Heart right ventricle (tissue), 16 donors: Measurements from ENCODE around the gene DMBT1. TPM values are rescaled to one million over a fixed set of nuclear protein-coding genes. Genes with fewer than 3 reads are reported as not detected.
"Not testable (repeated sequence)": the region's sequence is repeated elsewhere in the genome, so short reads cannot be mapped to it uniquely, and the experiment has no call there.

Experiments used
- ATAC-seq, 8 donors: fragments of 200-7000 bp; cut with Tn5 transposase; one replicate each; pipeline ENCODE4 v1.9.1; 2020; ENCODE audit warnings: mild to moderate bottlenecking in 8 of 8, moderate library complexity in 8 of 8, moderate number of reproducible peaks in 1 of 8
- DNase-seq, 2 donors: peaks; one replicate each; pipeline ENCODE4 v3.0.0-alpha.2; 2020
- H3K27ac ChIP-seq, 10 donors: fragments of 200-600 bp; sonication (generic) in 2 of 10; one replicate each; pipeline versions ENCODE4 v1.5.0 to v1.8.0; 2020 to 2022; ENCODE audit warnings: mild to moderate bottlenecking in 3 of 10
- H3K27me3 ChIP-seq, 7 donors: fragments of 200-600 bp; one replicate each; pipeline ENCODE4 v1.8.0; 2021 to 2022; ENCODE audit warnings: mild to moderate bottlenecking in 2 of 7
- H3K36me3 ChIP-seq, 9 donors: fragments of 200-600 bp; sonication (generic) in 1 of 9; one replicate each; pipeline versions ENCODE4 v1.5.0 to v1.8.0; 2020 to 2022; ENCODE audit warnings: mild to moderate bottlenecking in 2 of 9
- H3K4me1 ChIP-seq, 9 donors: fragments of 200-600 bp; sonication (generic) in 1 of 9; one replicate each; pipeline versions ENCODE4 v1.5.0 to v1.8.0; 2020 to 2022; ENCODE audit warnings: mild to moderate bottlenecking in 4 of 9
- H3K4me3 ChIP-seq, 10 donors: fragments of 200-600 bp; sonication (generic) in 2 of 10; one replicate each; pipeline versions ENCODE4 v1.5.0 to v1.8.0; 2020 to 2022; ENCODE audit warnings: mild to moderate bottlenecking in 7 of 10, moderate library complexity in 2 of 10
- H3K9me3 ChIP-seq, 11 donors: fragments of 200-600 bp in 10 of 11; sonication (generic) in 2 of 11; one replicate each; pipeline versions ENCODE4 v1.5.0 to v1.8.0; 2013 to 2022; ENCODE audit warnings: mild to moderate bottlenecking in 2 of 11, control low read depth in 1 of 11, moderate library complexity in 1 of 11
- CTCF ChIP-seq, 9 donors: fragments of 200-600 bp; sonication (generic) in 2 of 9; IDR thresholded peaks; one replicate each; pipeline versions ENCODE4 v1.5.0 to v1.8.0; 2021 to 2022; ENCODE audit warnings: antibody characterized with exemption in 9 of 9, mild to moderate bottlenecking in 5 of 9, moderate library complexity in 1 of 9
- WGBS, 2 donors: extraction: QIAGEN DNeasy Blood & Tissue Kit; methylation state at CpG; one replicate each; pipeline ENCODE4 v1.1.7; 2013; ENCODE audit warnings: inconsistent platforms in 1 of 2; 5-methylcytosine and 5-hydroxymethylcytosine counted together
- intact Hi-C, 10 donors: fragments of 100-400 bp; cut with DNase I; formaldehyde crosslinking; loops; one replicate each; pipeline versions ENCODE4 v1.11.1 to v1.14.2; 2022
- polyA plus RNA-seq, 2 donors: library from polyadenylated mRNA; stranded (reverse); fragments of 200-250 nt; gene quantifications; one replicate each; pipeline ENCODE4 v1.2.3, GENCODE V29; 2013
- total RNA-seq, 10 donors: library from RNA; stranded (reverse); fragmentation: NEBNext Ultra II Directional in 3 of 10; extraction: Animal tissue kit (Norgen Biotek cat#: 25700) in 3 of 10; gene quantifications; one replicate each; pipeline versions ENCODE4 v1.2.1 to v1.2.4, GENCODE V29; 2021 to 2023
- donor health status: Arrhythmogenic right ventricular cardiomyopathy.
- donor health status: ischemic (EF 13 %, LVEDD 7.1; RV severe dilation, severe dysfunction).
- donor health status: healthy with polysubstance abuse.
- donor health status: DM: no; HTN: yes; CAD: no.
- donor health status: DM: no; HTN: no; CAD: no.
- donor health status: ischemic (EF 25% LVEDD 6.9; RV normal size, moderate dysfunction).
- donor health status: ischemic (EF 25% LVEDD 5.7; RV mildly dilated, moderate dysfunction).
- donor health status: healthy.
- donor health status: DM: yes; HTN: yes; CAD: no.
- donor health status: Ischemic cardiomyopathy.
- donor health status: ischemic (EF 35%, LVEDD 5.7; RV mildly dilated, moderate dysfunction).
- donor health status: nonischemic (EF 11% LVEDD 7.7; RV severe dilation, severe dysfunction).
- donor health status: DM: yes; HTN: yes; CAD: no.
- donor health status: PGD.
- donor health status: ischemic (EF 29% LVEDD 5.4; RV normal size, mild dysfunction).
- donor health status: nonischemic (EF 23%, LVEDD 6.1; RV moderate dilation, normal function).

The DMBT1 gene
- total and polyA plus RNA-seq, 12 donors, result 0.01 to 0.18 (median 0.05) TPM; not detected in 9

GRCh38 chr10:122592161-122592560 is 31.6 kb downstream of the DMBT1 start:
- Histone ChIP-seq H3K27ac (no peak overlapping the region), H3K4me1 (no peaks in the 10 kb centered on the region), H3K4me3 (no peak overlapping the region), H3K9me3 (no peaks in the 10 kb centered on the region), H3K36me3 (no peaks in the 10 kb centered on the region), H3K27me3 (no peaks in the 10 kb centered on the region)
- 81 to 87% methylated on average over 10 of the region's 10 CpGs for WGBS, 2 donors
- DNase-seq (no peak), ATAC-seq (no peak)
- intact Hi-C loops, result no loop called here
- TF ChIP-seq CTCF (IDR thresholded peaks at IDR 0.05), result no peak

- ATAC-seq (no peak), DNase-seq (no peak)
- Histone ChIP-seq H3K27me3 (no peaks in the 10 kb centered on the region), H3K4me3 (no peak overlapping the region), H3K36me3 (no peaks in the 10 kb centered on the region), H3K4me1 (no peaks in the 10 kb centered on the region), H3K9me3 (no peaks in the 10 kb centered on the region), H3K27ac (no peak overlapping the region)
- 77 to 84% methylated on average over 9 to 10 of the region's 10 CpGs for WGBS, 2 donors
- TF ChIP-seq CTCF (IDR thresholded peaks at IDR 0.05), result no peak
- intact Hi-C loops, result no loop called here
Observed at GRCh38 chr10:122617476-122618270, 57.1 kb downstream of the DMBT1 start.

GRCh38 chr10:122618461-122619165 is 58.1 kb downstream of the DMBT1 start:
- H3K9me3 ChIP-seq, result peaks cover 0 to 3% (median 0%) of the 10 kb centered on the region in 11 donors
- ATAC-seq (no peak), DNase-seq (no peak)
- H3K4me3 ChIP-seq, result no peak overlapping the region
- no peak overlapping the region for H3K27ac ChIP-seq
- H3K27me3 ChIP-seq, result no peaks in the 10 kb centered on the region
- no peak for TF ChIP-seq CTCF (IDR thresholded peaks at IDR 0.05)
- intact Hi-C loops, result no loop called here
- 73 to 78% methylated on average over 5 of the region's 5 CpGs for WGBS, 2 donors
- H3K36me3 ChIP-seq, result no peaks in the 10 kb centered on the region
- no peaks in the 10 kb centered on the region for H3K4me1 ChIP-seq

- H3K36me3 ChIP-seq, ATAC-seq, H3K4me3 ChIP-seq, H3K27me3 ChIP-seq, H3K27ac ChIP-seq, H3K4me1 ChIP-seq, DNase-seq, H3K9me3 ChIP-seq, intact Hi-C loops: not testable (repeated sequence)
- 92% methylated on average over 8 of the region's 8 CpGs for WGBS, 2 donors
Observed at GRCh38 chr10:122620961-122621360, 60.4 kb downstream of the DMBT1 start.

- no peak for DNase-seq
- H3K36me3 ChIP-seq, result no peaks in the 10 kb centered on the region
- 86 to 88% methylated on average over 5 of the region's 5 CpGs for WGBS, 2 donors
Observed at GRCh38 chr10:122624546-122624945, 64.0 kb downstream of the DMBT1 start.

More at GRCh38 chr10:122624546-122624945, 64.0 kb downstream of the DMBT1 start:
- no peaks in the 10 kb centered on the region for H3K4me1 ChIP-seq
- no peak overlapping the region for H3K27ac ChIP-seq
- intact Hi-C loops, result no loop called here
- H3K9me3 ChIP-seq, result peaks cover 0 to 4% (median 0%) of the 10 kb centered on the region in 11 donors
- H3K4me3 ChIP-seq, result no peak overlapping the region
- ATAC-seq, result no peak
- H3K27me3 ChIP-seq, result no peaks in the 10 kb centered on the region
- TF ChIP-seq CTCF (IDR thresholded peaks at IDR 0.05), result no peak
